ENCODE measurements around the gene SYNJ2.

- TF ChIP-seq POLR2A (IDR thresholded peaks at IDR 0.05; ENCODE audit: low read length) (no peak), JUNB (IDR thresholded peaks at IDR 0.05) (no peak), CTCF (IDR thresholded peaks at IDR 0.05) (no peak)
Observed at GRCh38 chr6:158092806-158093205, 111.1 kb downstream of the SYNJ2 start.
